ENCODE data around the gene CCDC183.
"Not testable (repeated sequence)": the region's sequence is repeated elsewhere in the genome, so short reads cannot be mapped to it uniquely, and the experiment has no call there.

Gene CCDC183

DNA sequence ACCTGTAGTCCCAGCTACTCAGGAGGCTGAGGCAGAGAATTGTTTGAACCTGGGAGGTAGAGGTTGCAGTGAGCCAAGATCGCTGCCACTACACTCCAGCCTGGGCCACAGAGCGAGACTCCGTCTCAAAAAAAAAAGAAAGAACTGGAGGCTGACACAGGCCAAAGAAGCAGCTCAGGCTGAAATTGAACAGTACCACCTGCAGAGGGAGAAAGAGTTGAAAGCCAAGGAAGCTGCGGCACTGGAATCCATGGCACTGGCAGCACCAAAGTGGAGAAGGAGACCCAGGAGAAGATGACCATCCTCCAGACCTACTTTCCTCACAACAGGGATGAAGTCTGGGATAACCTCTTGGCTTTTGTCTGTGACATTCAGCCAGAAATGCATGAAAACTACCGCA is 16.3 kb upstream of the CCDC183 start:
- no peak for DNase-seq (ENCODE audit: low spot score in 2 of 2)
- Mint-ChIP-seq H3K27ac (ENCODE audit: low read depth) (no peak overlapping the region), H3K9me3 (no peaks in the 10 kb centered on the region), H3K4me1 (peaks cover 3% of the 10 kb centered on the region), H3K4me3 (no peak overlapping the region), H3K36me3 (ENCODE audit: insufficient read depth) (peaks cover 2% of the 10 kb centered on the region), H3K27me3 (peaks cover 47% of the 10 kb centered on the region)
- ATAC-seq (replicated peaks; ENCODE audit: extremely low read depth, poor library complexity, severe bottlenecking) = no peak

GRCh38 chr9:136782452-136782851 is 13.7 kb upstream of the CCDC183 start:
- Mint-ChIP-seq H3K36me3 (ENCODE audit: insufficient read depth) (peaks cover 2% of the 10 kb centered on the region), H3K4me1 (peaks cover 8% of the 10 kb centered on the region)

GRCh38 chr9:136784249-136784996 is 11.7 kb upstream of the CCDC183 start:
- Mint-ChIP-seq H3K27me3 (peaks cover 7% of the 10 kb centered on the region), H3K27ac (ENCODE audit: low read depth) (no peak overlapping the region), H3K4me1 (peaks cover 15% of the 10 kb centered on the region), H3K4me3 (no peak overlapping the region), H3K36me3 (ENCODE audit: insufficient read depth) (peaks cover 5% of the 10 kb centered on the region), H3K9me3 (no peaks in the 10 kb centered on the region)
- DNase-seq (ENCODE audit: low spot score in 2 of 2) (no peak), ATAC-seq (replicated peaks; ENCODE audit: extremely low read depth, poor library complexity, severe bottlenecking) (no peak)

More at GRCh38 chr9:136782452-136782851, 13.7 kb upstream of the CCDC183 start:
- DNase-seq (ENCODE audit: low spot score in 2 of 2) = no peak
- Mint-ChIP-seq H3K9me3 (no peaks in the 10 kb centered on the region), H3K27ac (ENCODE audit: low read depth) (no peak overlapping the region), H3K27me3 (peaks cover 27% of the 10 kb centered on the region), H3K4me3 (no peak overlapping the region)
- no peak for ATAC-seq (replicated peaks; ENCODE audit: extremely low read depth, poor library complexity, severe bottlenecking)

DNA sequence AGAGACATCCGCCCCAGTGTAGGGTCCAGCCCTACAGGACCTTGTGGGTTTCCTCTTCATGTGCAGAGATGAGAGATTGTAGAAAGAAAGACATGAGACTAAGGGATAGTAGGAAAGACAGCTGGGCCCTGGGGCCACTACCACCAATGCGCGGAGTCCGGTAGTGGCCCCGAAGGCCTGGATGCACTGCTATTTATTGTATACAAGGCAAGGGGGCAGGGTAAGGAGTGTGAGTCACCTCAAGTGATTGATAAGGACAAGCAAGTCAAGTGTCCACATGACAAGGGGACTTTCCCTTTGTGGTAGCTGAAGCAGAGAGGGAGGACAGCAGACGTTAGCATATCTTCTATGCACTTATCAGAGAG is 11.2 kb upstream of the CCDC183 start:
- Mint-ChIP-seq H3K4me3 (no peak overlapping the region), H3K27me3 (peaks cover 1% of the 10 kb centered on the region), H3K4me1 (peaks cover 15% of the 10 kb centered on the region), H3K27ac (ENCODE audit: low read depth) (no peak overlapping the region), H3K9me3 (no peaks in the 10 kb centered on the region), H3K36me3 (ENCODE audit: insufficient read depth) (peaks cover 5% of the 10 kb centered on the region)
- ATAC-seq (replicated peaks; ENCODE audit: extremely low read depth, poor library complexity, severe bottlenecking) = peak; percentile 32
- no peak for DNase-seq (ENCODE audit: low spot score in 2 of 2)

GRCh38 chr9:136785565-136786355 is 10.4 kb upstream of the CCDC183 start:
- H3K4me3 Mint-ChIP-seq; H3K27me3 Mint-ChIP-seq; DNase-seq (ENCODE audit: low spot score in 2 of 2); H3K9me3 Mint-ChIP-seq; H3K27ac Mint-ChIP-seq (ENCODE audit: low read depth); H3K36me3 Mint-ChIP-seq (ENCODE audit: insufficient read depth); ATAC-seq (replicated peaks; ENCODE audit: extremely low read depth, poor library complexity, severe bottlenecking): not testable (repeated sequence)
- peaks cover 15% of the 10 kb centered on the region for H3K4me1 Mint-ChIP-seq

GRCh38 chr9:136786451-136786850 is 9.7 kb upstream of the CCDC183 start:
- Mint-ChIP-seq H3K27ac (ENCODE audit: low read depth) (no peak overlapping the region), H3K27me3 (no peaks in the 10 kb centered on the region), H3K4me1 (peaks cover 15% of the 10 kb centered on the region), H3K4me3 (no peak overlapping the region), H3K36me3 (ENCODE audit: insufficient read depth) (peaks cover 10% of the 10 kb centered on the region), H3K9me3 (no peaks in the 10 kb centered on the region)
- DNase-seq (ENCODE audit: low spot score in 2 of 2) = no peak
- ATAC-seq (replicated peaks; ENCODE audit: extremely low read depth, poor library complexity, severe bottlenecking) = no peak

DNA sequence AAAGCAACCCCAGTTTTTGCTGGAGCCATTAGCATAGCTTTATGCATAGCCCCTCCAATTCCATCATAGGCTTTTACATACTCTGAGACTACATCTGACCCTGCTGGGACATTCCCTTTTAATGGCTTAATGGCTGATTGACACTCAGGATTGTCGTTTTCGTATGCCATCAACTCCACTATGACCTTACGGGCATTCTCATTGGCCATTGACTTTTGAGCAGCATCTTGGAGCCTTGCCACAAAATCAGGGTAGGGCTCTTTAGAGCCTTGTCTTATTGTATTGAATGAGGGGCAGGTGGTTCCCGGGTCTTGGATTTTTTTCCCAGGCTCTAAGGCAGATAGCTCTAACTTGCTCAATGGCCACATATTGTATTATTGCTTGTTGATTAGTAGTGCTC is 9.2 kb upstream of the CCDC183 start:
- ATAC-seq (replicated peaks; ENCODE audit: extremely low read depth, poor library complexity, severe bottlenecking); H3K36me3 Mint-ChIP-seq (ENCODE audit: insufficient read depth); H3K4me3 Mint-ChIP-seq; H3K27me3 Mint-ChIP-seq; H3K27ac Mint-ChIP-seq (ENCODE audit: low read depth); DNase-seq (ENCODE audit: low spot score in 2 of 2); H3K9me3 Mint-ChIP-seq: not testable (repeated sequence)
- H3K4me1 Mint-ChIP-seq = peaks cover 17% of the 10 kb centered on the region

DNA sequence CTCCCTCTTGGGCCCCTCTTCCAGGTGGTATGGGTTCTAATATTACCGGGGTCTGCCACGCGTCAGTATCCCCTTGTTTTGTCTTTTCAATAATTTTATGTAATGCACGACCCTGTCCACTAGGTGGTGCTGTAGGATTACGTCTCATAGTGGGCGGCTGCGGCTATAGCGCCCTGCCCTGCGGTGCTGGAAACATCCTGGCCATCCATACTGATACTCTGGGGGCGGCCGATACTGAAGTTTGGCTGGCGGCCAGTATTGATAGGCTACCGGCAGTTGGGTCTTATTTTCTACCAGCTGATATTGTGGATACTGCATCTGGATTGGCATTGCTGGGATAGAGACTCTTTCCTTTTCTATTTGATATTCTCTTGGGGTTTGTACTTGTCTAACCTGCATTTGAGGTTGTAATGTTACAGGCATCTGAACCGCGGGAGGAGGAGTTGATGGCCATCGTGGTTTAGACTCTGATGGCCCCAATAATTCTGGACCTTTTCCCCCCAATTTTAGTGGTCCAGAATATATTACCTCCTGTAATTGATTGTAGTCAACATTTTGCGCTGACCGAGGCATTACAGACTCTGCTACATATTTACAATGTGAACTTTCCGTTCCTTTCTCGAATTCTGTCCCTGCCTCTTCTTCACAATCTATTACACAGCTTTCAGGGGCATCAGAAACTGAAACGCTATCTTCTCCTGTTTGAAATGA is 8.3 kb upstream of the CCDC183 start:
- DNase-seq (ENCODE audit: low spot score in 2 of 2) (peak; percentile 52 to 63), ATAC-seq (replicated peaks; ENCODE audit: extremely low read depth, poor library complexity, severe bottlenecking) (no peak)
- Mint-ChIP-seq H3K27me3 (no peaks in the 10 kb centered on the region), H3K4me1 (peaks cover 21% of the 10 kb centered on the region), H3K27ac (ENCODE audit: low read depth) (no peak overlapping the region), H3K9me3 (no peaks in the 10 kb centered on the region), H3K4me3 (no peak overlapping the region), H3K36me3 (ENCODE audit: insufficient read depth) (peaks cover 10% of the 10 kb centered on the region)

DNA sequence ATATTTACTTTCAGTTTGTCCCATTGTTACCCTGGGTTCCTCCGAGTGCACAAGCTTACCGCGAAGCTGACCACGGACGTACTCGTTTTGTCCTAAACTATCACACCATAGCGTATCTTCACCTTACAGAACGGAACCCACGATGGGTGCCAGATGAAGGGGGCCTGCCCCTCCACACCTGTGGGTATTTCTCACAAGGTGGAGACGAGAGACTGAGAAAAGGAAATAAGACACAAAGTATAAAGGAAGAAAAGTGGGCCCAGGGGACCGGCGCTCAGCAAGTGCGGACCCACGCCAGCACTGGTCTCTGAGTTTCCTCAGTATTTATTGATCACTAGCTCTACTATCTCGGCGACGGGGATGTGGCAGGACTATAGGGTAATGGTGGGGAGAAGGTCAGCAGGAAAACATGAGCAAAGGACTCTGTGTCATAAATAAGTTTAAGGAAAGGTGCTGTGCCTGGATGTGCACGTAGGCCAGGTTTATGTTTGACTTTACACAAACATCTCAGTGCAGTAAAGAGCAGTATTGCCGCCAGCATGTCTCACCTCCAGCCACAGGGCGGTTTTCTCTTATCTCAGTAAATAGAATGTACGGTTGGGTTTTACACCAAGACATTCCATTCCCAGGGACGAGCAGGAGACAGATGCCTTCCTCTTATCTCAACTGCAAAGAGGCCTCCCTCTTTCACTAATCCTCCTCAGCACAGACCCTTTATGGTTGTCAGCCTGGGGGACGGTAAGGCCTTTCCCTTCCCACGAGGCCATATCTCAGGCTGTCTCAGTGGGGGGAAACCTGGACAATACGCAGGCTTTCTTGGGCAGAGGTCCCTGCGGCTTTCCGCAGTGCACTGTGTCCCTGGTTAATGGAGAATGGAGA is 7.3 kb upstream of the CCDC183 start:
- H3K27me3 Mint-ChIP-seq; ATAC-seq (replicated peaks; ENCODE audit: extremely low read depth, poor library complexity, severe bottlenecking); DNase-seq (ENCODE audit: low spot score in 2 of 2); H3K4me3 Mint-ChIP-seq; H3K27ac Mint-ChIP-seq (ENCODE audit: low read depth); H3K9me3 Mint-ChIP-seq; H3K36me3 Mint-ChIP-seq (ENCODE audit: insufficient read depth): not testable (repeated sequence)
- peaks cover 21% of the 10 kb centered on the region for H3K4me1 Mint-ChIP-seq

DNA sequence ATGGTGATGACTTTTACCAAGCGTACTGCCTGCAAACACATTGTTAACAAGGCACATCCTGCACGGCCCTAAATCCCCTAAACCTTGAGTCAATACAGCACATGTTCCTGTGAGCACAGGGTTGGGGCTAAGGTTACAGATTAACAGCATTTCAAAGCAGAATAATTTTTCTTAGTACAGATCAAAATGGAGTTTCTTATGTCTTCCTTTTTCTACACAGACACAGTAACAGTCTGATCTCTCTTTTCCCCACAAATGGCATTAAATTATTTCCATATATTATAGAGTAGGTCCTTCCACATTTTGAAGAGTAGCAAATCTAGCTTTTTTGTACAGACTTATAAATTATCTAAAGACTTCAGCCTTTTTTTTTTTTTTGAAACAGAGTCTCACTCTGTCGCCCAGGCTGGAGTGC is 6.6 kb upstream of the CCDC183 start:
- ATAC-seq (replicated peaks; ENCODE audit: extremely low read depth, poor library complexity, severe bottlenecking) = no peak
- no peak for DNase-seq (ENCODE audit: low spot score in 2 of 2)
- Mint-ChIP-seq H3K4me1 (peaks cover 21% of the 10 kb centered on the region), H3K27ac (ENCODE audit: low read depth) (no peak overlapping the region), H3K27me3 (no peaks in the 10 kb centered on the region), H3K9me3 (no peaks in the 10 kb centered on the region), H3K36me3 (ENCODE audit: insufficient read depth) (peaks cover 12% of the 10 kb centered on the region), H3K4me3 (no peak overlapping the region)

DNA sequence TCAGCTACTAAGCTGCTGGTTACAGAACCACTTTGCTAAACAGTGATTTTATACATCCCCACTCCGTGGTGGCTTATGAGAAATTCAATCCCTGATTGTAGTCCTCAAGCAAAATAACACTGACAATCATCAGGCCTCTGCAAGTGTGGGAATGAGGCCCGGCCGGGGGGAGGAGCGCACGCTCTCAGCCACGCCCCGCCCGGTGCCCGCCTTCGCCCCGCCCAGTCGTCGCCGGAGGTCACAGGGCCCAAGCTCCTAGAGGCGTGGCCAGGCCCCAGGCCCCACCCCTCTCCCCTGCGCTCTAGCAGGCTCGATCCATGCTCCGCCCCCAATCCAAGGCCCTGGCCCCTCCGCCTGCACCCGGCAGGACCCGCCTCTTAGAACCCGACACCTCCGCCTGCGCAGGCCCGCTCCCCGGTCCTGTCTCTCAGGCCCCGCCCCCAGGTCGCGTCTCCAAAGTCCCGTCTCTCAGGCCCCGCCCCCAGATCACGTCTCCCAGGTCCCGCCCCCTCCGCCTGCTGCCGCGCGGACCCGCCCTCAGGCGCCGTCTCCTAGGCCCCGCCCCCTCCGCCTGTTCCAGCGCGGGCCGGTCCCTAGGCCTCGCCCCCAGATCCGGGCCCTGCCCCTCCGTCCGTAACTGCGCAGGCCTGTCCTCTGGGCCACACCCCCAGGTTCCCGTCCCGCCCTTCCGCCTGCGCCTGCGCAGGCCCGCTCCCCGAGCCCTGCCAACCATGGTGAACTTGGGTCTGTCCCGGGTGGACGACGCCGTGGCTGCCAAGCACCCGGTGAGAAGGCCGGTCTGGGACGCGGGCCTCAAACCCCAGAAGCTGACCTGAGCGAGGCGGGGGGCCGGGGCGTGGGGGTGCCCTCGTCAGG is 5.3 kb upstream of the CCDC183 start, which contains the start of gene TMEM141:
TSS of gene TMEM141 (plus strand) at position 705 of the 876 bp plus-strand sequence. CDS start at position 732, 27 bp downstream.
- Mint-ChIP-seq H3K36me3 (ENCODE audit: insufficient read depth) (peaks cover 9% of the 10 kb centered on the region), H3K9me3 (no peaks in the 10 kb centered on the region), H3K27ac (ENCODE audit: low read depth) (peak within 1 kb of the TSS; percentile 61), H3K4me1 (peaks cover 15% of the 10 kb centered on the region), H3K27me3 (no peaks in the 10 kb centered on the region), H3K4me3 (peak within 1 kb of the TSS; percentile 80)
- peak; percentile 90 for ATAC-seq (replicated peaks; ENCODE audit: extremely low read depth, poor library complexity, severe bottlenecking)
- peak; percentile 98 to 99 for DNase-seq (ENCODE audit: low spot score in 2 of 2)
